Transverse colon (tissue), 4 donors: ENCODE results near the gene TNNC2.

Experiments
- CTCF ChIP-seq, 5 experiments: fragments of 200-600 bp in 3 of 5; fragments of 450-650 bp in 2 of 5; sonication (generic) in 3 of 5; IDR thresholded peaks; 1 replicate in 2 of 5; 2 replicates in 3 of 5; pipeline ENCODE4 v1.5.1; 2016 to 2017; ENCODE audit warnings: antibody characterized with exemption in 5 of 5, inconsistent platforms in 3 of 5, mild to moderate bottlenecking in 2 of 5, moderate library complexity in 1 of 5
- EP300 ChIP-seq: sonication (generic); formaldehyde crosslinking; IDR thresholded peaks from one replicate; pipeline ENCODE4 v1.6.1; 2017; ENCODE audit warnings: antibody characterized with exemption, low read depth
- POLR2A ChIP-seq: fragments of 450-650 bp; IDR thresholded peaks from one replicate; pipeline ENCODE4 v1.6.1; 2016; ENCODE audit warnings: antibody characterized with exemption, mild to moderate bottlenecking, moderate library complexity
- POLR2AphosphoS5 ChIP-seq, 3 donors: sonication (generic); formaldehyde crosslinking; IDR thresholded peaks; one replicate each; pipeline ENCODE4 v1.6.1; 2016; ENCODE audit warnings: antibody characterized with exemption in 3 of 3

GRCh38 chr20:45783656-45784294 lies 43.3 kb downstream of the TNNC2 start:
- no peak for TF ChIP-seq EP300
- no peak for TF ChIP-seq CTCF (IDR thresholded peaks at IDR 0.05)
- TF ChIP-seq POLR2A: no peak
- TF ChIP-seq POLR2AphosphoS5 (IDR thresholded peaks at IDR 0.05): no peak
